GM19452 (cell line): ENCODE data around the gene PHGDH.

ENCODE experiments used
- ATAC-seq: cut with Tn5 transposase; IDR thresholded peaks from one replicate; pipeline ENCODE4 v1.9.1; 2021; ENCODE audit not compliant: unreplicated experiment

PHGDH gene

GRCh38 chr1:119731060-119731459, 19.3 kb downstream of the PHGDH start:
- ATAC-seq, result no peak

GRCh38 chr1:119731741-119732430, 20.2 kb downstream of the PHGDH start:
- no peak for ATAC-seq

GRCh38 chr1:119732465-119733168, 20.9 kb downstream of the PHGDH start:
- no peak for ATAC-seq

GRCh38 chr1:119733754-119734153, 22.0 kb downstream of the PHGDH start:
- no peak for ATAC-seq

- ATAC-seq, result no peak
Observed at GRCh38 chr1:119735217-119735616, 23.5 kb downstream of the PHGDH start.

- ATAC-seq, result no peak
Observed at GRCh38 chr1:119736649-119737039, 24.9 kb downstream of the PHGDH start.

- ATAC-seq, result no peak
Observed at GRCh38 chr1:119737040-119737682, 25.4 kb downstream of the PHGDH start.

- ATAC-seq, result no peak
Observed at GRCh38 chr1:119738100-119738720, 26.5 kb downstream of the PHGDH start.

- no peak for ATAC-seq
Observed at GRCh38 chr1:119739150-119739549, 27.4 kb downstream of the PHGDH start.

- ATAC-seq, result no peak
Observed at GRCh38 chr1:119740261-119740660, 28.5 kb downstream of the PHGDH start.

GRCh38 chr1:119740896-119741780, 29.4 kb downstream of the PHGDH start:
- no peak for ATAC-seq

- ATAC-seq, result no peak
Observed at GRCh38 chr1:119742202-119742601, 30.5 kb downstream of the PHGDH start.

- no peak for ATAC-seq
Observed at GRCh38 chr1:119742677-119743076, 30.9 kb downstream of the PHGDH start.

- no peak for ATAC-seq
Observed at GRCh38 chr1:119743308-119743707, 31.6 kb downstream of the PHGDH start.

GRCh38 chr1:119743776-119744597, 32.3 kb downstream of the PHGDH start:
- no peak for ATAC-seq

- ATAC-seq, result no peak
Observed at GRCh38 chr1:119744598-119744942, 32.8 kb downstream of the PHGDH start.

- no peak for ATAC-seq
Observed at GRCh38 chr1:119745034-119745433, 33.3 kb downstream of the PHGDH start.

GRCh38 chr1:119747451-119747850, 35.7 kb downstream of the PHGDH start:
- no peak for ATAC-seq

GRCh38 chr1:119748040-119748439, 36.3 kb downstream of the PHGDH start:
- no peak for ATAC-seq

- no peak for ATAC-seq
Observed at GRCh38 chr1:119752592-119752991, 40.9 kb downstream of the PHGDH start.
